ENCODE measurements around the gene ANXA2.
"Not testable (repeated sequence)": the region's sequence is repeated elsewhere in the genome, so short reads cannot be mapped to it uniquely, and the experiment has no call there.

The ANXA2 gene
- 95.2 to 152 (median 128) reads per million in 4 donors for total RNA-seq

- peak; percentile 77 to 93 (median 80) for DNase-seq
These were observed at the start of gene ANXA2 for GRCh38 chr15:60397772-60398445. Gene ANXA2, minus strand, starts transcription at chr15:60397986. Its CDS starts 11,911 bp downstream, at chr15:60386075.

- DNase-seq, result no peak
These were observed 46.6 kb upstream of the ANXA2 start for GRCh38 chr15:60444289-60444912.

GRCh38 chr15:60442763-60443162 lies 45.0 kb upstream of the ANXA2 start:
- no peak for DNase-seq

GRCh38 chr15:60442031-60442650 lies 44.4 kb upstream of the ANXA2 start:
- no peak for DNase-seq

- no peak for DNase-seq
These were observed 43.5 kb upstream of the ANXA2 start for GRCh38 chr15:60441331-60441730.

- no peak for DNase-seq
These were observed 40.9 kb upstream of the ANXA2 start for GRCh38 chr15:60438646-60439045.

- DNase-seq, result no peak
These were observed 31.1 kb upstream of the ANXA2 start for GRCh38 chr15:60428935-60429334.

- no peak for DNase-seq
These were observed 29.2 kb upstream of the ANXA2 start for GRCh38 chr15:60426870-60427508.

GRCh38 chr15:60425461-60425860 lies 27.7 kb upstream of the ANXA2 start:
- no peak for DNase-seq

GRCh38 chr15:60424006-60424405 lies 26.2 kb upstream of the ANXA2 start:
- DNase-seq, result no peak

GRCh38 chr15:60423537-60423936 lies 25.8 kb upstream of the ANXA2 start:
- DNase-seq, result peak in 1 of 5 donors; percentile 14

GRCh38 chr15:60421544-60421943 lies 23.8 kb upstream of the ANXA2 start:
- no peak for DNase-seq

- no peak for DNase-seq
These were observed 22.5 kb upstream of the ANXA2 start for GRCh38 chr15:60420203-60420716.

GRCh38 chr15:60419753-60420152 lies 22.0 kb upstream of the ANXA2 start:
- DNase-seq, result no peak

GRCh38 chr15:60418096-60418495 lies 20.3 kb upstream of the ANXA2 start:
- DNase-seq, result no peak

GRCh38 chr15:60417112-60417511 lies 19.3 kb upstream of the ANXA2 start:
- no peak for DNase-seq

- no peak for DNase-seq
These were observed 18.7 kb upstream of the ANXA2 start for GRCh38 chr15:60416484-60416883.

GRCh38 chr15:60414016-60414682 lies 16.4 kb upstream of the ANXA2 start:
- no peak for DNase-seq

GRCh38 chr15:60413231-60413824 lies 15.5 kb upstream of the ANXA2 start:
- DNase-seq, result no peak

- DNase-seq, result not testable (repeated sequence)
These were observed 15.0 kb upstream of the ANXA2 start for GRCh38 chr15:60412807-60413206.

GRCh38 chr15:60411774-60412425 lies 14.1 kb upstream of the ANXA2 start:
- no peak for DNase-seq

- not testable (repeated sequence) for DNase-seq
These were observed 12.6 kb upstream of the ANXA2 start for GRCh38 chr15:60410350-60410749.
